ENCODE results near the gene KDM6A.

KDM6A gene

GRCh38 chrX:45046417-45046816 is 173.4 kb downstream of the KDM6A start:
- TF ChIP-seq CEBPB (IDR thresholded peaks at IDR 0.05) (no peak), YY1 (IDR thresholded peaks at IDR 0.05; ENCODE audit: low read depth) (no peak), EP300 (IDR thresholded peaks at IDR 0.05; ENCODE audit: borderline replicate concordance) (no peak), FOXM1 (IDR thresholded peaks at IDR 0.05; ENCODE audit: borderline replicate concordance, low read depth) (no peak), ZBTB7A (IDR thresholded peaks at IDR 0.05; ENCODE audit: low read depth) (no peak), RAD21 (IDR thresholded peaks at IDR 0.05; ENCODE audit: low read depth) (no peak), MAX (IDR thresholded peaks at IDR 0.05) (no peak), TEAD4 (IDR thresholded peaks at IDR 0.05) (no peak), USF1 (IDR thresholded peaks at IDR 0.05) (no peak), EGR1 (IDR thresholded peaks at IDR 0.05) (no peak), TAF1 (IDR thresholded peaks at IDR 0.05; ENCODE audit: low read depth) (no peak), TCF12 (IDR thresholded peaks at IDR 0.05; ENCODE audit: low read depth) (no peak), REST (IDR thresholded peaks at IDR 0.05; ENCODE audit: low read depth) (no peak), NFIC (IDR thresholded peaks at IDR 0.05) (no peak), CREB1 (IDR thresholded peaks at IDR 0.05; ENCODE audit: low read depth) (no peak)

- TF ChIP-seq TAF1 (IDR thresholded peaks at IDR 0.05; ENCODE audit: low read depth), result no peak
- TF ChIP-seq MAX (IDR thresholded peaks at IDR 0.05), result no peak
- TF ChIP-seq EGR1 (IDR thresholded peaks at IDR 0.05), result no peak
- no peak for TF ChIP-seq FOXM1 (IDR thresholded peaks at IDR 0.05; ENCODE audit: borderline replicate concordance, low read depth)
- no peak for TF ChIP-seq RAD21 (IDR thresholded peaks at IDR 0.05; ENCODE audit: low read depth)
Observed at GRCh38 chrX:45050558-45050957, 177.6 kb downstream of the KDM6A start.

GRCh38 chrX:45056428-45057145 is 183.6 kb downstream of the KDM6A start:
- no peak for TF ChIP-seq ZBTB7A (IDR thresholded peaks at IDR 0.05; ENCODE audit: low read depth)
- TF ChIP-seq USF1 (IDR thresholded peaks at IDR 0.05), result no peak
- TF ChIP-seq CREB1 (IDR thresholded peaks at IDR 0.05; ENCODE audit: low read depth), result no peak
- TF ChIP-seq TCF12 (IDR thresholded peaks at IDR 0.05; ENCODE audit: low read depth), result no peak
- TF ChIP-seq EP300 (IDR thresholded peaks at IDR 0.05; ENCODE audit: borderline replicate concordance), result no peak
- TF ChIP-seq YY1 (IDR thresholded peaks at IDR 0.05; ENCODE audit: low read depth), result no peak
- TF ChIP-seq REST (IDR thresholded peaks at IDR 0.05; ENCODE audit: low read depth), result no peak
- TF ChIP-seq RAD21 (IDR thresholded peaks at IDR 0.05; ENCODE audit: low read depth), result no peak
- TF ChIP-seq TEAD4 (IDR thresholded peaks at IDR 0.05), result no peak
- no peak for TF ChIP-seq MAX (IDR thresholded peaks at IDR 0.05)
- no peak for TF ChIP-seq NFIC (IDR thresholded peaks at IDR 0.05)
- TF ChIP-seq CEBPB (IDR thresholded peaks at IDR 0.05), result no peak

GRCh38 chrX:45059906-45060305 is 186.9 kb downstream of the KDM6A start:
- TF ChIP-seq EP300 (IDR thresholded peaks at IDR 0.05; ENCODE audit: borderline replicate concordance) (peak; percentile 25; the same call in 1 of the 2 replicates), CEBPB (IDR thresholded peaks at IDR 0.05) (peak; percentile 41; the same call in 1 of the 2 replicates), TCF12 (IDR thresholded peaks at IDR 0.05; ENCODE audit: low read depth) (peak; percentile 52; the same call in 1 of the 2 replicates)

- TF ChIP-seq REST (IDR thresholded peaks at IDR 0.05; ENCODE audit: low read depth) (no peak), TEAD4 (IDR thresholded peaks at IDR 0.05) (no peak), YY1 (IDR thresholded peaks at IDR 0.05; ENCODE audit: low read depth) (no peak), MAX (IDR thresholded peaks at IDR 0.05) (no peak), EP300 (IDR thresholded peaks at IDR 0.05; ENCODE audit: borderline replicate concordance) (no peak), RAD21 (IDR thresholded peaks at IDR 0.05; ENCODE audit: low read depth) (no peak)
Observed at GRCh38 chrX:45063319-45064095, 190.5 kb downstream of the KDM6A start.
